CD4-positive, CD25-positive, alpha-beta regulatory T cell (primary cell): Measurements from ENCODE around the gene GHRH. TPM values are rescaled to one million over a fixed set of nuclear protein-coding genes. Genes with fewer than 3 reads are reported as not detected.

Source experiments
- ATAC-seq, 2 donors: fragments of 150-1000 bp; cut with Tn5 transposase; one replicate each; pipeline ENCODE4 v1.10.0; 2021; ENCODE audit warnings: low read depth in 2 of 2, moderate number of reproducible peaks in 2 of 2, moderate library complexity in 1 of 2
- DNase-seq, 3 donors: peaks; one replicate each; pipeline versions ENCODE4 v3.0.0 to v3.0.0-alpha.2; 2012 to 2022; ENCODE audit warnings: mixed read lengths in 1 of 3
- H3K27ac ChIP-seq: one replicate; pipeline ENCODE4 v1.7.0; 2013; ENCODE audit warnings: mild to moderate bottlenecking, low read length; ENCODE audit not compliant: insufficient read depth, poor library complexity, severe bottlenecking
- H3K27me3 ChIP-seq: one replicate; pipeline ENCODE4 v1.7.0; 2013; ENCODE audit warnings: low read length; ENCODE audit not compliant: control insufficient read depth, insufficient read depth
- H3K36me3 ChIP-seq: one replicate; pipeline ENCODE4 v1.7.0; 2013; ENCODE audit warnings: mild to moderate bottlenecking, low read length, moderate library complexity; ENCODE audit not compliant: control insufficient read depth, insufficient read depth
- H3K4me1 ChIP-seq: 2 replicates; pipeline ENCODE4 v1.7.0; 2013; ENCODE audit warnings: mild to moderate bottlenecking, low read length; ENCODE audit not compliant: insufficient read depth, control insufficient read depth, poor library complexity, severe bottlenecking
- H3K4me3 ChIP-seq: one replicate; pipeline ENCODE4 v1.7.0; 2013; ENCODE audit warnings: low read depth, mild to moderate bottlenecking, low read length, moderate library complexity
- H3K9me3 ChIP-seq, 2 experiments: 1 replicate in 1 of 2; 2 replicates in 1 of 2; pipeline ENCODE4 v1.7.0; 2013; ENCODE audit warnings: low read length in 2 of 2, mild to moderate bottlenecking in 1 of 2, moderate library complexity in 1 of 2; ENCODE audit not compliant: control insufficient read depth in 2 of 2
- H3K27ac Mint-ChIP-seq, 3 donors: one replicate each; pipeline ENCODE4 v1.8.0; 2020 to 2022; ENCODE audit warnings: mild to moderate bottlenecking in 3 of 3, mixed read lengths in 3 of 3, moderate library complexity in 2 of 3
- H3K27me3 Mint-ChIP-seq: one replicate; pipeline ENCODE4 v1.8.0; 2022; ENCODE audit warnings: mild to moderate bottlenecking, mixed read lengths
- H3K36me3 Mint-ChIP-seq: one replicate; pipeline ENCODE4 v1.8.0; 2020; ENCODE audit warnings: mixed read lengths
- H3K4me1 Mint-ChIP-seq, 4 donors: one replicate each; pipeline ENCODE4 v1.8.0; 2020 to 2022; ENCODE audit warnings: mixed read lengths in 4 of 4, mild to moderate bottlenecking in 1 of 4
- H3K4me3 Mint-ChIP-seq, 4 donors: one replicate each; pipeline ENCODE4 v1.8.0; 2020 to 2022; ENCODE audit warnings: mild to moderate bottlenecking in 4 of 4, mixed read lengths in 4 of 4, moderate library complexity in 3 of 4
- H3K9me3 Mint-ChIP-seq, 7 donors: one replicate each; pipeline ENCODE4 v1.8.0; 2020 to 2022; ENCODE audit warnings: mixed read lengths in 7 of 7, mild to moderate bottlenecking in 3 of 7, moderate library complexity in 2 of 7
- polyA plus RNA-seq, 4 donors: library from polyadenylated mRNA; unstranded; fragments of 300-500 nt; fragmentation: Illumina TruSeq; gene quantifications; one replicate each; pipeline ENCODE4 v1.2.3, GENCODE V29; 2021
- total RNA-seq: library from RNA; stranded (reverse); gene quantifications from one replicate; pipeline ENCODE4 v1.2.3, GENCODE V29; 2022

The GHRH gene
- total and polyA plus RNA-seq, 5 donors from 2014 or later: not detected

GRCh38 chr20:37242503-37242902 lies 19.1 kb downstream of the GHRH start:
- Histone ChIP-seq H3K4me3 (no peak overlapping the region), H3K36me3 (peaks cover 65% of the 10 kb centered on the region), H3K27ac (no peak overlapping the region), H3K9me3 (no peaks in the 10 kb centered on the region), H3K4me1 (no peaks in the 10 kb centered on the region), H3K27me3 (no peaks in the 10 kb centered on the region)
- H3K27ac Mint-ChIP-seq: no peak overlapping the region
- DNase-seq (no peak), ATAC-seq (no peak)
- no peaks in the 10 kb centered on the region for H3K4me1 Mint-ChIP-seq
- no peaks in the 10 kb centered on the region for H3K9me3 Mint-ChIP-seq
- H3K4me3 Mint-ChIP-seq: no peak overlapping the region
- peaks cover 45% of the 10 kb centered on the region for H3K36me3 Mint-ChIP-seq
- H3K27me3 Mint-ChIP-seq: no peaks in the 10 kb centered on the region

GRCh38 chr20:37240337-37241067 lies 21.1 kb downstream of the GHRH start:
- H3K27ac ChIP-seq: no peak overlapping the region
- H3K36me3 Mint-ChIP-seq: peaks cover 63% of the 10 kb centered on the region
- peaks cover 84% of the 10 kb centered on the region for H3K36me3 ChIP-seq

GRCh38 chr20:37238935-37239451 lies 22.6 kb downstream of the GHRH start:
- no peak overlapping the region for H3K27ac Mint-ChIP-seq
- peaks cover 66% of the 10 kb centered on the region for H3K36me3 Mint-ChIP-seq
- DNase-seq (no peak), ATAC-seq (no peak)
- Histone ChIP-seq H3K4me1 (no peaks in the 10 kb centered on the region), H3K27me3 (no peaks in the 10 kb centered on the region), H3K9me3 (no peaks in the 10 kb centered on the region), H3K36me3 (peaks cover 97% of the 10 kb centered on the region), H3K27ac (no peak overlapping the region), H3K4me3 (no peak overlapping the region)
- H3K27me3 Mint-ChIP-seq: no peaks in the 10 kb centered on the region
- H3K4me1 Mint-ChIP-seq: no peaks in the 10 kb centered on the region
- H3K9me3 Mint-ChIP-seq: no peaks in the 10 kb centered on the region
- H3K4me3 Mint-ChIP-seq: no peak overlapping the region

More at GRCh38 chr20:37240337-37241067, 21.1 kb downstream of the GHRH start:
- Mint-ChIP-seq H3K27me3 (no peaks in the 10 kb centered on the region), H3K4me3 (no peak overlapping the region), H3K4me1 (no peaks in the 10 kb centered on the region), H3K27ac (no peak overlapping the region), H3K9me3 (no peaks in the 10 kb centered on the region)
- Histone ChIP-seq H3K4me1 (no peaks in the 10 kb centered on the region), H3K27me3 (no peaks in the 10 kb centered on the region), H3K4me3 (no peak overlapping the region), H3K9me3 (no peaks in the 10 kb centered on the region)
- ATAC-seq (no peak), DNase-seq (no peak)

GRCh38 chr20:37238426-37238825 lies 23.2 kb downstream of the GHRH start:
- peaks cover 98% of the 10 kb centered on the region for H3K36me3 ChIP-seq
- Mint-ChIP-seq H3K27me3 (no peaks in the 10 kb centered on the region), H3K9me3 (no peaks in the 10 kb centered on the region), H3K27ac (no peak overlapping the region), H3K36me3 (peaks cover 62% of the 10 kb centered on the region), H3K4me3 (no peak overlapping the region), H3K4me1 (no peaks in the 10 kb centered on the region)
- no peaks in the 10 kb centered on the region for H3K4me1 ChIP-seq
- no peak overlapping the region for H3K27ac ChIP-seq
- H3K27me3 ChIP-seq: no peaks in the 10 kb centered on the region
- no peaks in the 10 kb centered on the region for H3K9me3 ChIP-seq
- H3K4me3 ChIP-seq: no peak overlapping the region
- DNase-seq (no peak), ATAC-seq (no peak)

GRCh38 chr20:37237656-37238055 lies 24.0 kb downstream of the GHRH start:
- H3K27me3 Mint-ChIP-seq: no peaks in the 10 kb centered on the region
- H3K27ac Mint-ChIP-seq: no peak overlapping the region
- ATAC-seq (no peak), DNase-seq (no peak)
- no peaks in the 10 kb centered on the region for H3K4me1 Mint-ChIP-seq
- H3K4me3 Mint-ChIP-seq: no peak overlapping the region
- no peaks in the 10 kb centered on the region for H3K9me3 Mint-ChIP-seq
- no peaks in the 10 kb centered on the region for H3K27me3 ChIP-seq
- H3K36me3 ChIP-seq: peaks cover 96% of the 10 kb centered on the region
- no peak overlapping the region for H3K4me3 ChIP-seq
- H3K36me3 Mint-ChIP-seq: peaks cover 58% of the 10 kb centered on the region
- no peak overlapping the region for H3K27ac ChIP-seq
- H3K9me3 ChIP-seq: no peaks in the 10 kb centered on the region
- H3K4me1 ChIP-seq: no peaks in the 10 kb centered on the region

GRCh38 chr20:37236462-37236861 lies 25.2 kb downstream of the GHRH start:
- H3K27me3 Mint-ChIP-seq: no peaks in the 10 kb centered on the region
- DNase-seq (no peak), ATAC-seq (no peak)
- H3K9me3 ChIP-seq: no peaks in the 10 kb centered on the region
- H3K36me3 Mint-ChIP-seq: peaks cover 63% of the 10 kb centered on the region
- no peaks in the 10 kb centered on the region for H3K27me3 ChIP-seq
- no peaks in the 10 kb centered on the region for H3K9me3 Mint-ChIP-seq
- H3K27ac ChIP-seq: no peak overlapping the region
- H3K4me3 Mint-ChIP-seq: no peak overlapping the region
- H3K4me3 ChIP-seq: no peak overlapping the region
- H3K4me1 ChIP-seq: no peaks in the 10 kb centered on the region
- peak overlapping the region in 2 of 3 donors; percentile 55 to 83 for H3K27ac Mint-ChIP-seq
- H3K4me1 Mint-ChIP-seq: no peaks in the 10 kb centered on the region
- H3K36me3 ChIP-seq: peaks cover 96% of the 10 kb centered on the region

- H3K36me3 ChIP-seq: peaks cover 96% of the 10 kb centered on the region
- no peaks in the 10 kb centered on the region for H3K4me1 Mint-ChIP-seq
- no peak overlapping the region for H3K4me3 ChIP-seq
- H3K9me3 ChIP-seq: no peaks in the 10 kb centered on the region
- H3K36me3 Mint-ChIP-seq: peaks cover 60% of the 10 kb centered on the region
- DNase-seq: no peak
- no peak overlapping the region for H3K4me3 Mint-ChIP-seq
- no peaks in the 10 kb centered on the region for H3K27me3 Mint-ChIP-seq
- no peak overlapping the region for H3K27ac Mint-ChIP-seq
- H3K27me3 ChIP-seq: no peaks in the 10 kb centered on the region
- no peak overlapping the region for H3K27ac ChIP-seq
- no peak for ATAC-seq
- H3K4me1 ChIP-seq: no peaks in the 10 kb centered on the region
- H3K9me3 Mint-ChIP-seq: no peaks in the 10 kb centered on the region
Measured at GRCh38 chr20:37235065-37235464, 26.5 kb downstream of the GHRH start.

GRCh38 chr20:37234254-37234581 lies 27.4 kb downstream of the GHRH start:
- no peak for DNase-seq
- Mint-ChIP-seq H3K36me3 (peaks cover 58% of the 10 kb centered on the region), H3K4me1 (no peaks in the 10 kb centered on the region)

More at GRCh38 chr20:37234254-37234581, 27.4 kb downstream of the GHRH start:
- peaks cover 96% of the 10 kb centered on the region for H3K36me3 ChIP-seq
- H3K27me3 ChIP-seq: no peaks in the 10 kb centered on the region
- ATAC-seq: no peak
- no peak overlapping the region for H3K27ac Mint-ChIP-seq
- H3K4me3 ChIP-seq: no peak overlapping the region
- H3K4me1 ChIP-seq: no peaks in the 10 kb centered on the region
- no peaks in the 10 kb centered on the region for H3K27me3 Mint-ChIP-seq
- H3K9me3 Mint-ChIP-seq: no peaks in the 10 kb centered on the region
- no peak overlapping the region for H3K27ac ChIP-seq
- H3K4me3 Mint-ChIP-seq: no peak overlapping the region
- no peaks in the 10 kb centered on the region for H3K9me3 ChIP-seq
